Measurements from ENCODE around the gene EIF3K.
"Not testable (repeated sequence)": the region's sequence is repeated elsewhere in the genome, so short reads cannot be mapped to it uniquely, and the experiment has no call there.

Gene EIF3K

DNA sequence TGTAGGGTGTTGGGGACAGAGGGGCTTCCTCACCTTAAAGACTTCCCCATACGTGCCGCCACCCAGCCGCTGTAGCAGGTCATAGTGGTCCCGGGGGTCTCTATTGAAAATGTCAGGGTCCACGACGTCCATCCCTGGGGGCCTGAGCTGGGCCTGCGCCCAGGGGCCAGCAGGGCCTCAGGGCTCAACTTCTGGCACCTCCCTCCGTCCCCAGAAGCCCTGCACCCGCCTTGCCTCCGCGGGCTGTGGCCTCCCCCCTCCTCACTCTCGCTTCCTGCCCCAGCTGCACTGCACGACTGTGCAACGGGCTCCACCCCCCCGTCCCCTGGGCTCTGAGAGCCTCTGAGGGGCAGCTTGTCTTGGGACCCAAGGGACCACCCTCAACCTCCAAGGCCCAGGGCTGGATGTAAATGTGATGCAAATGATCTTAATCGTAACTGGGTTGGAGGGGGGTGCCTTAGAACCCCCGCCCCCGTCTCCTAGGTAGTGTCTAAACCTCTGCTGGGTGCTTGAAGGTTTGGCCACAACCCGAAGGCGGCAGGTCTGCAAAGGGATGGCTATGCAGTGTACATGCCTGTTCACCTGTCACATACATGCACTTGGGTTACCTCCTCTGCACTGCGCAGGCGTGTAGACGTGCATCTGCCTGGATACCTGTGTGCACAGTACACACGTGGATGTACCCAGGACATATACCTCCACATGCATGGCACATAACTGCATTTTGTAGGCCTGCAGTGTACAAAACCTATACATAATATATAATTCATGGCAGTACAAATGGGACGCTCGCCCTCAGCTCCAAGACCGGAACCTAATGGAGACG, 1.0 kb upstream of the EIF3K start, which contains the start of gene MAP4K1:
Gene MAP4K1 (minus strand): TSS at position 190 of the 826 bp plus-strand sequence. CDS start 58 bp downstream, at position 132.
- peak; percentile 52 to 57 for DNase-seq (ENCODE audit: extremely low read depth in 1 of 2, low read depth in 1 of 2)

DNA sequence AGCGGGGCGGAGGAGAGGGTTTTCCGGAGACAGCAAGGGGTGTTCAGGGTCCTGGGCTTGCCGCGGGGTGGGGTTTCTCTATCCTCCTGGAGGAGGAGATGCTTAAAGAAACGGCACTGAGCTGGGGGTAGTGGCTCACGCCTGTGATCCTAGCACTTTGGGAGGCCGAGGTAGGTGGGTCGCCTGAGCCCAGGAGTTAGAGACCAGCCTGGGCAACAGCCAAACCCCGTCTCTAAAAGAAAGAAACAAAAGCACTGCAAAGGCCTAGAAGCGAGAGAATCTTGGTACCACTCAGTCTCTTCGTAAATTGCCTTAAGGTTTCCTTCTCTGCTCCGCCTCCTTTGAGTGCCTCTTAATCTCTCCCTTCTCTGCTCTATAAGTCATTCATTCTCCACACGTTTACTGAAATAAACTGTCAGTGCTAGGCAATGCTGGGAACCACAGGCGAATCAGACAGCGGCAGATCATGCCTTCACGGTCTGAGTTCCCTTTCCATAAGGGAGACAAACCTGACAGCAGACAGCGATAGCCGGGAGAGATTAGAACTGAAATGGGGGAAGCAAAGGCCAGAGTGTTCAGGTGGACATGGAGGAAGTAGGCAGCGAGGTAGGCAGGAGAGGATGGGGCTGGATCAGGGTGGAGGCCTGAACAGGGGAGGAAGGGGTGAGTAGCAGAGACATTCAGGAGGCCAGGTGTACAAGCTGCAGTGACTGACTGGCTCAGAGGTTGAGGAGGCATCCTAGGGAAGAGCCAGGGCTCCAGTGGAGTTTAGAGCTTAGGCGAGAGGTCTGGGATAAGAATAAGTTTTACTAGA, 580 bp downstream of the EIF3K start:
- no peak for DNase-seq (ENCODE audit: extremely low read depth in 1 of 2, low read depth in 1 of 2)

DNA sequence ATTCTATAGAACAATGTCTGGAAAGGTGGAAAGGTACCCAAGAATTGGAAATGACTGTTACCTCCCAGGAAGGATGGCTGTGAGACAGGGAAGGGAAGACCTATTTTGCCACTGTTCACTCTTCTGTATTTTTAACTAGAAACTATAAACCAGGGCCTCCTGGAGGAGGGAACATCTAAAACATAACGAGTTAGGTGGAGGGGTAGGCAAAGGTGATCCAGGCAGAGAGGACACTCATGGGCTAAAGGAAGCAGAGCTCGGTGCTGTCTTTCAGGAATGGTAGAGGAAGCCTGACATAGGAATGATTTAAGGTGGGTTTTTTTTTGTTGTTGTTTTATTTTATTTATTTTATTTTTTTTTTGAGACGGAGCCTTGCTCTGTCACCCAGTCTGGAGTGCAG, 5.8 kb downstream of the EIF3K start:
- DNase-seq (ENCODE audit: extremely low read depth in 1 of 2, low read depth in 1 of 2), result no peak

DNA sequence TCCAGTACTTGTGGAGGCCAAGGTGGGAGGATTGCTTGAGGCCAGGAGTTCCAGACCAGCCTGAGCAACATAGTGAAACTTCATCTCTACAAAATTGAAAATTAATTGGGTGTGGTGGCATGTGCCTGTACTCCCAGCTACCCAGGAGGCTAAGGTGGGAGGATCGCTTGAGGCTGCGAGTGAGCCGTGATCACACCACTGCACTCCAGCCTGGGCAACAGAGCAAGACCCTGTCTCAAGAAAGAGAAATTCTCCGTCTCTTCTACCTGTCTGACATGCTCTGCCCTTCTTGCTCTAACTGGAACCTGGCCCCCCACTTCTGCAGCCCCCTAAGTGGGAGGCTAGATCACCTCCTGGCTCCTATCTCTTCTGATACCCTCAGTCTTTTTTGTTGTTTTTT, 7.4 kb downstream of the EIF3K start:
- DNase-seq (ENCODE audit: extremely low read depth in 1 of 2, low read depth in 1 of 2), result no peak

DNA sequence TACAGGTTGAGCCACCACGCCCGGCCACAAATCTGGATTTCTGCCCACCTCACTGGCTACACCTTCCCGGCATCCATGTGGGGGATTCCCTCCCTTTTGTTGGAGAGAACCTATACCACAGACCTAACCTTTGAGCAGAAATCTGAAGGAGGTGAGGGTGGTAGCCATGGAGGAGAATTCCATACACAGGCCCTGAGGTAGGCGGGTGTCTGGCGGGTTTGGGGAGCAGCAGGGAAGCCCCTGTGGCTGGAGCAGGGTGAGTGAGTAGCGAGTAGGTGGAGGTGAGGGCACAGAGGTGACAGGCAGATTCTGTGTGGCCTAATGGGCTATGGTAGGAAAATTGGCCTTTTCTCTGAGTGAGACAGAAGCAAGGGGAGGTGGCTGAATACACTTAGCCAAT, 10.6 kb downstream of the EIF3K start:
- DNase-seq (ENCODE audit: extremely low read depth in 1 of 2, low read depth in 1 of 2), result no peak

DNA sequence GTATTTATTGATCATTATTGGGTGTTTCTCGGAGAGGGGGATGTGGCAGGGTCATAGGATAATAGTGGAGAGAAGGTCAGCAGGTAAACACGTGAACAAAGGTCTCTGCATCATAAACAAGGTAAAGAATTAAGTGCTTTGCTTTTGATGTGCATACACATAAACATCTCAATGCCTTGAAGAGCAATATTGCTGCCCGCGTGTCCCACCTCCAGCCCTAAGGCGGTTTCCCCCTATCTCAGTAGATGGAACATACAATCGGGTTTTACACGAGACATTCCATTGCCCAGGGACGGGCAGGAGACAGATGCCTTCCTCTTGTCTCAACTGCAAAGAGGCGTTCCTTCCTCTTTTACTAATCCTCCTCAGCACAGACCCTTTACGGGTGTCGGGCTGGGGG, 12.3 kb downstream of the EIF3K start:
- DNase-seq (ENCODE audit: extremely low read depth in 1 of 2, low read depth in 1 of 2), result not testable (repeated sequence)

DNA sequence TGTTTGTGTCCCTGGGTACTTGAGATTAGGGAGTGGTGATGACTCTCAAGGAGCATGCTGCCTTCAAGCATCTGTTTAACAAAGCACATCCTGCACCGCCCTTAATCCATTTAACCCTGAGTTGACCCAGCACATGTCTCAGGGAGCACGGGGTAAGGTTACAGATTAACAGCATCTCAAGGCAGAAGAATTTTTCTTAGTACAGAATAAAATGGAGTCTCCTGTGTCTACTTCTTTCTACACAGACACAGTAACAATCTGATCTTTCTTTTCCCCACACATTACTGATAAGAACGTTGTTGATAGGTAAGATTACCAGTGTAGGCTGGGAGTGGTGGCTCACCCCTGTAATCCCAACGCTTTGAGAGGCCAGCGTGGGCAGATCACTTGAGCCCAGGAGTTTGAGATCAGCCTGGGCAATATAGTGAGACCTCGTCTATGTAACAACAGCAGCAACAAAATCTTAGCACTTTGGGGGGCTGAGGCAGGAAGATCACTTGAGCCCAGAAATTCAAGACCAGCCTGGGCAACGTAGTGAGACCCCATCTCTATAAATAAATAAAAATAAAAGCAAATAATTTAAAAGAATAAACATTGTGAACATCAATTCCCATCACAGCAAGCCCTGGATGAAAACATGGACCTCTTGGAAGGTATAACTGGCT, 13.0 kb downstream of the EIF3K start:
- DNase-seq (ENCODE audit: extremely low read depth in 1 of 2, low read depth in 1 of 2), result not testable (repeated sequence)

DNA sequence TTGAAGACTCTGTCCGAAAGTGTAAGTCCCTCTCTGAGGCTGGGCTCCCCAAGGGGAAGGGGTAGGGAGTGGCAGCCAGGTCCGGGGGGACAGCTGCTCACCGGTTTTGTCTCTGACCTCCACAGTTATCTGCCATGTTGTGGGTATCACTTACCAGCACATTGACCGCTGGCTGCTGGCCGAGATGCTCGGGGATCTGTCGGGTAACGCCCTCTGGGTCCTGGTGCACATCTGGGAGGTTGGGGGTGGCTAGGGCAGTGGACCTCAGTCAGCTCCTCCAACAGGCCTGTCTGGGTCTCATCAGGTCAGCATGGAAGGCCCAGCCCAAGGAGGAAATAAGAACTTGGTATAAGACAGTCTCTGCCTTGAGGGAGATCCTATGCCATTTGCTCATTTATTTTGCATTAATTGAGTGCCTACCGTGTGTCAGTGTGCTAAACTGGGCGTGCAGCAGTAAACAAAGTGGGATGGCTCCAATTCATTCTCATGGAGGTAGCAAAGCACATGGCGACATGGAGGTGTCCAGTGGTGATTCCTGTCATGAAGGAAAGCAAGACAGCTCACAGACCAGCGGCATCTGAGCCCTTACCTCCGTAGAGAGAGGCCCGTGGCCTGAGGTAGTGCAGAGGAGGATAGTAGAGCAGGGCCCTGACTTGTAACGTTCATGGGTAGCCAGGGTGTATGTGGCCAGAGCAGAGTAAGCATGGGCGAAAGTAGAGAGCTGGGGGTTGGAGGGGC, 13.7 kb downstream of the EIF3K start:
- no peak for DNase-seq (ENCODE audit: extremely low read depth in 1 of 2, low read depth in 1 of 2)

DNA sequence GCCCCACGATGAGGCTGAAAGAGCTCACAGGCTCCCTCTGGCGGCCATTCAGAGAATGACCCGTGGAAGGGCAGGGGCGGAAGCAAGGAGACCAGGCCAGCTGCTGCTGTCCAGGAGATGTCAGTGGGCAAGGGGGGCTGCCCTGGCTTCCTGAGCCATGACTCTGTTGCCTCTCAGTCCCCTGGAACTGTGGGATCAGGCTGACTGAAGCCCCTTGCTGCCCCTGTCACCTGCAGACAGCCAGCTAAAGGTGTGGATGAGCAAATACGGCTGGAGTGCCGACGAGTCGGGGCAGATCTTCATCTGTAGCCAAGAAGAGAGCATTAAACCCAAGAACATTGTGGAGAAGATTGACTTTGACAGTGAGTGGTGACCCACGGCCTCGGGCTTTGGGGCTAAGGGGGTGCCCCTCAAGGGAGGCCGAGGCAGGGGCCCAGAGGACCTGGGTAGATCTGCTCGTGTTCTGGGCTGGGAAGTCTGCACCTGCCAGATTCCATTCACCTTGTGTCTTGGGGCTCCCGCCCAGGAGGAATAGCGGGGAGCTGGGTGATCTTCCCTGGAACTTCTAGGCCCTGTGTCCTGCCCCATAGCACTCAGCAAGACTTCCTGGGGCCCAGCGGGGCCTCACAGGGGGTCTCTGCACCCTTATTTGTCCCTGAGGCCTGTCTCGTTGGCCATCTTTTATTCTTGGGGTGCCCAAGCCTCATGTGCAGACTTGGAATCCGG, 15.9 kb downstream of the EIF3K start:
- DNase-seq (ENCODE audit: extremely low read depth in 1 of 2, low read depth in 1 of 2), result peak; percentile 32 to 43

DNA sequence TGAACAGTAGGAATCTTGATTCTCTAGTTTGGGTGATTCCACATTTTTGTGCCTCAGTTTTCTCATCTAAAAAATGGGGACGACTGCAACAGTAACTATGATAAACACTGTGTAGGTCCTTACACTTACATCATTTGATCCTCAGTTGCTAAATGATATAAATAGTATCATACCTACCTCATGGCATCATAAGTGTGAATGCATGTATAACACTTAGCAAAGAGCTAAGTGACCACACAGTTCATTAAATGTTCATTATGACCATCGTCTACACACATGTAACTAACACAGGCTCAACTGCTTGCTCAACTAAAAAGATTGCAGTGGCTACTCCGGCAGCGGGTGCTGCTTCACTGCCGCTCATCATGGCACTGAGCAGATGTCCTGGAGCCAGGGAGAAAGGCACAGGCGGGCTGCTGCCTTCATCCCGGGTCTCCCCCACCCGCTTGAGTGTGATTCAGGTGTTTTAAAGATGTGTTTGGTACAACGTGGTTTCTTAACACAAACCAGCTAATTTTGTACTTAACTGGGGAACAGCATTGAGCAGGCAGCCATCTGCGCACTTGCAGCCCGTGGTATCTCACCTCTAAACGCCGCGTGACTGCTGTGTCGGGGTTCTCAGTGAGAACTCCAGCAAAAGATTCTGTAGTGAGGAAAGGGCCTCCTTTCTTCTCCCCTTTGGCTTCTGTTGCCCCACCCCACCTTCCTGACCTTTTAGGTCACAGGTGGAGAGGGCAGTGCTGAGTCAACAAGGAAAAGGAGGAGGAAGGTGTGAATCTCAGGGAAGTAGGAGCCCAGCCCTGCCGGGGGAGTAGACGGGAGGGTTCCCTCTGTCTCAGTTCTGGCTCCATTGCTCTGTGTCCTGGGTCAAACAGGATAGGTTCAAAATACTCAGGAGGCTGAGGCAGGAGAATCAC, 16.8 kb downstream of the EIF3K start:
- DNase-seq (ENCODE audit: extremely low read depth in 1 of 2, low read depth in 1 of 2), result no peak

DNA sequence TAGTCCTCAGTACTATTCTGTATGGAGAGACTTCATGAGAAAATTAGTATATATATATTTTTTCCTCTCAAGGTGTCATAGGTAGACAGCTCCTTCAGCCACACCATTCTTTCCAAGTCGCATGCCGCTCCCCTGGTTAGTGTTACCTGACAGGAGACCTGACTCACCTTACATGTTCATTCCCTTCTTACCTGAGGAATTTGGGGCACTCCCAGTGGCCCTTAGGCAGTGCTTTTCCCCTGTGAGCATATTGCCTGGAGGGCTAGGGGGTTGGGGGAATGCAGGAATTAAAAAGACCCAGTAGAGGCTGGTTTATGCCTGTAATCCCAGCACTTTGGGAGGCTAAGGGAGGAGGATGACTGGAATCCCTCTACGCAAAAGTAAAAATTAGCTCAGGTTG, 19.5 kb downstream of the EIF3K start:
- no peak for DNase-seq (ENCODE audit: extremely low read depth in 1 of 2, low read depth in 1 of 2)

DNA sequence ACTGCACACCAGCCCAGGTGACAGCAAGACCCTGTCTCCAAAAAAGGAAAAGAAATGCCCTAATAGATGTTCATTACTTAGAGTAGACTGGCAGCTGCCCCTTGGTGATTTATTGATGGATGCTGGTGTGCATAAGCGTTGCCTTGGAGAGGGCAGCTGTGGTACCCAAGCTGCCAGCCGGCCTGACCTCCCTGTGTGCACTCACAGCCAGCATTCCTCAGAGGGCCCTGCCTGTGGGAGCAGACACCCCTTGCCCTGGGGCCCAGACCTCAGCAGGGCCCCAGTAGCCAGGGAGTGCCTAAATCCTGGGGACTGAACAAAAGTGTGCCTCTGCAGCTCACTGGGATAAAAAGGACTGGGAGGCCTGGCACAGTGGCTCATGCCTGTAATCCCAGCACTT, 20.7 kb downstream of the EIF3K start:
- DNase-seq (ENCODE audit: extremely low read depth in 1 of 2, low read depth in 1 of 2), result no peak

DNA sequence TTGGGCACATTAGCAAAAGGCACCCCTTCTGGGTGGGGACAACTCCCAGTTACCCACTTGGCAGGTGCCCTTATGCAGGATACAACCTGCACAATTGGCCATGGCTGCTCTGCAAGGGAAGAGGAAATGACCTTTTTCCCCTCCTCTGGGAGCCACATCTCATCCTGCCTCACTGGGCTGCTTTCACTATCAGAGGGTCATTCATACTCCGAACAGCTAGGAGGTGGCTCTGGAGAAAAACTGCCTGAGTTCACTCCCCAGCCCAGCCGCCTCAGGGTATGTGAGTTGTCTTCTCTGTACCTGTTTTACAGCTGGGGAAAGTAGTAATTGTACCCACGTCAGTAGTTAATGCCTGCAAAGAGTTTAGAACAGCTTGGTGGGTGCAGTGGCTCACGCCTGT, 21.4 kb downstream of the EIF3K start:
- DNase-seq (ENCODE audit: extremely low read depth in 1 of 2, low read depth in 1 of 2), result no peak

DNA sequence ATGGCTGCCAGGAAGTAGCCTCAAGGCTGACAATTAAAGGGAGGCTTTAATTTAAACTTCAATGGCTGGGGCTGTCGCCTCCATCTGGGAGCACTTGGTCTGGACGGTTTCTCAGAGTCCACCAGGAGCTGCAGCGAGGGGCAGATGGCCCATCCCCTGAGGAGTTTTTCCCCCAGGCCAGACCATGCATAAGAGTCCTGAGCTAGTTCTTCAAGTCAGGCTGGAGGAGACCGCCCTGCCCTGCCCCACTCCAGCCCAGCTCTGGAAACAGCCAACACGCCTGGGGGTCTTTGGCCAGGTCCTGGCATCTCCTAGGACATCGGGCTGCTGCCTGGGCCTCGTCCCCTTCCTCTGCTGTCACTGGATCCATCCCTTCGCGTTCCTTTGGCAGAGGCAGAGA, 23.2 kb downstream of the EIF3K start:
- no peak for DNase-seq (ENCODE audit: extremely low read depth in 1 of 2, low read depth in 1 of 2)

DNA sequence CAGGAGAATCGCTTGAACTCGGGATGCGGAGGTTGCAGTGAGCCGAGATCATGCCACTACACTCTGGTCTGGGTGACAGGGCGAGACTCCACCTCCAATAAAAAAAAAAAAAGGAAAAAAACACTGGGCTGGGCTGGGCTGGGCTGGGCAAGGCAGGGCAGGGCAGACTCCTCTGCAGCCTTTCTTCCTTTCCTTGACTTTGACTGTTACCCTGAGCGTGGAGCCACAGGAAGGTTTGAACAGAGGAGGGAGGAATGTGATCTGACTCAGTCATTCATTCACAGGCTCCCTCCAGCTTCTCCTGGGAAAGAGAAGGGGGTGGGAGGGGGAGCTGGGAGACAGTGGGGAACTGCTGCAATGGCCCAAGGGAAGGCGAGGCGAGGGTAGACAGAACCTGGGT, 25.7 kb downstream of the EIF3K start:
- DNase-seq (ENCODE audit: extremely low read depth in 1 of 2, low read depth in 1 of 2), result no peak

DNA sequence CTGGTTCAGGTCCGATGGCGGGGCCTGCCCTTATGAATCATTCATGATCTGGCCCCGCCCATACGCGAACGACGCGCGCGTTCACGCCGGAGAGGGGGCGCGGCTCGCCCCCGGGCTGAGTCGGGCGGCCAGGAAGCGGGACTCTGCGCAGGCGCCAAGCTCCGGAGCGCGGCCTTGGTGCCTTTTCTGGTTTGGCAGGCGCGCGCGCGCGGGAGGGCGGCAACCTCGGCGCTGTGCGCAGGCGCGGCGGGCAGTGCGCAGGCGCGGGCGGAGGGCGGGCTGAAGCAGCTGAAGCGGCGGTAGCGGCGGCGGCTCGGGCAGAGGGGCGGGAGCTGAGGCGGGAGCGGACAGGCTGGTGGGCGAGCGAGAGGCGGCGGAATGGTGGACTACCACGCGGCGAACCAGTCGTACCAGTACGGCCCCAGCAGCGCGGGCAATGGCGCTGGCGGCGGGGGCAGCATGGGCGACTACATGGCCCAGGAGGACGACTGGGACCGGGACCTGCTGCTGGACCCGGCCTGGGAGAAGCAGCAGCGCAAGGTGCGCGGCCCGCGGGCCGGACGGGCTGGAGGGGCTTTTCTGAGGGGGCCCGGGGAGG, 28.5 kb downstream of the EIF3K start, which contains the start of gene ACTN4:
Gene ACTN4 (plus strand): TSS at position 282 of the 598 bp plus-strand sequence. CDS start 97 bp downstream, at position 379.
- DNase-seq (ENCODE audit: extremely low read depth in 1 of 2, low read depth in 1 of 2), result peak; percentile 97 to 100

DNA sequence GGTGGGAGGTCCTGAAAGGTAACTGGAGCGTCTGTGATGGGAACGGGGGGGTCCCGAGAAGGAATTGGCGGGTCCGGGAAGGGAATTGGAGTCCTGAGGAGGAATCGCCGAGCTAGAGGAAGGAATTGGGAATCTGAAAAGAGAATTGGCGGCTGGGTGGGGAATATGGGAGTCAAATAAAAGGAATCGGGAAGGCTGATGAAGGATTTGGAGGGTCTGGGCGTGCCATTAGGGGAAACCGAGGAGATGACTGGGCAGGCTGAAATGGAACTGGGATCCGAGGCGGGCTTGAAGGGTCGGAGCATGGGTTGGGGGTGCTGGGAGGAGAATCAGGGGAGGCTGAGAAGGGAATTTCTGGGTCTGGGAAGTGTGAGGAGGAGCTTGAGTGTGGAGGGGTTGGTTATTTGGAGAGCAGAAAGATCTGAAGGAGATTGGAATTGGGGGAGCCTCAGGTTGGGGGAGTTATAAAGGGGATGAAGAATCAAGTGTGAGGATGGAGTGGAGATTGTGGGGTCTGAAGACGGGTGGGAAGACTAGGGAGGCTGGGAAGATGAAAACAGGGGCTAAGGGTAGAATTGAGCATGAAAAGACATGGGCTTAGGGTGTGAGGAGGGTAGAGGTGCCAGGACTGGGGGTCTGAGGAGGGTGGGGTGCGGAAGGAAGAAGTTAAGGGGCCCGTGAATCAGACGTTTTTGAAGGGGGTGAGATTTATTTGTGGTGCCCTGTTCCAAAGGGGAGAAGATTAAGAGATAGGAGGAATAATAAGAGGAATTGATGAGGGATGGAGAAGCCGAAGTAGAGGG, 29.2 kb downstream of the EIF3K start:
- no peak for DNase-seq (ENCODE audit: extremely low read depth in 1 of 2, low read depth in 1 of 2)

Measured in stimulated activated CD8-positive, alpha-beta memory T cell treated with anti-CD3 and anti-CD28 coated beads, Interleukin-7, amount 100 ng/mL, for 48 hours (primary cell).